Endothelial cell of hepatic sinusoid (primary cell): ENCODE data around the gene ZNF280D.

Experiments
- in situ Hi-C: cut with HindIII; loops from 2 replicates; pipeline ENCODE4 v1.10.0; 2017; ENCODE audit warnings: low sequenced_read_pairs

ZNF280D gene

GRCh38 chr15:56640549-56640948 lies 92.8 kb downstream of the ZNF280D start:
- in situ Hi-C loops, result no loop called here

DNA sequence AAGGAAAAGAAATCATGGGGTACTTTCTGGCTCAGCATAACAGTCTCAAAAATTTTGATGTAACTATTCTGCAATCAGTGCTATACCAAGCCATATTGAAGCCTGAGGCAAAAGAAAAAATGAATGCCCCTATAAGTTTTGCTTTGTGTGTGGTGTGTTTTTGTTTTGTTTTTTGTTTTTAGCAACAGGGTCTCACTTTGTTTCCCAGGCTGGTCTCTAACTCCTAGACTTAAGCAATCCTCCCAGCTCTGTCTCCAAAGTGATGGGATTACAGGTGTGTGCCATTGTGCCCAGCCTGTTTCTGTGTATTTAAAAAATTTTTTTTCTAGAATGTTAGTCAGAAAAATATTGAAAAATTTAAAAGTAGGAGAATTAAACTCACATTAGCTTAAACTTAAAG lies 93.2 kb downstream of the ZNF280D start:
- in situ Hi-C loops, result no loop called here

DNA sequence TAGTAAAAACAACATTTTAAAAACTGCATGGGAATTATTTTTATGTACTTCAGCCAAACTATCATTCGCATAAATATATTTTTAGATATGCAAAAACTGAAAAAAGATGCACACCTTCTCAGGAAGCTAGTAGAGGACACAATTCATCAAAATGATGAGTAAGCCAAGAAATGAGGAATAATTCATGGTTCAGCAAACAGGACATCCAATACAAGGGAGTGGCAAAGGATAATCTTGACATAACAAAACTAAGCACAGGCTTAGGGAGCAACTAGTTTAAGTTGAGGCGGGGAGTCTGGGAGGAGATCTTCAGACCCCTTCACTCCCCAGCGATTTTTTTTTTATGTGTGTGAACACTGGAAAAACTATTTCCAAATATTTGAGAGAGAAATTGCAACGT lies 93.7 kb downstream of the ZNF280D start:
- in situ Hi-C loops, result no loop called here

GRCh38 chr15:56631765-56632164 lies 101.5 kb downstream of the ZNF280D start:
- in situ Hi-C loops, result no loop called here

DNA sequence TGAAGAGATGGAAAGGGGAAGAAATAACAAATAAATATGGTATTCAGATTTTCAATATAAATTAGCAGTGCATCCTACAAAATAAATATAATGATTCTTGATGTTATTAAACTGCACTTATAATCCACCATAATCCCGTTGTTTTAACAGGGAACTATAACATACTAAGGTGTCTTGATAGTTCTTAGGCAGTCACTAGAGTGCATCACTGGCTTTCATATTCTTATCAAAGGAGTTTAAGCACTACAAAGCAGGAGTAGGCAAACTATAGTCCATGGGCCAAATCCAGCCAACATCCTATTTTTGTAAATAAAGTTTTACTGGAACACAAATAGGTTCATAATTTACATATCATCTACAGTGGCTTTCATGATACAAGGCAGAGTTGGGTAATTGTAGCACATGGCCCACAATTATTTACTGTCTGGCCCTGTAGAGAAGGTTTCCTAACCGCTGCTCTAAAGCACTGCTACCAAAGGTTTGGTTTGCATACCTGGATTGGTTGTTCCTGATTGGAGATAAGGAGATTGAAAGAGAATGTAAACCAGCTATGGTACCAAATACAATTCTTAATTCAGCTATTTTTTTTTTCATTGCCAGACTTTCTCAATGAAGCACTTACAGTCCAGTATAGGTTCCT lies 104.3 kb downstream of the ZNF280D start:
- in situ Hi-C loops, result no loop called here

GRCh38 chr15:56619887-56620286 lies 113.4 kb downstream of the ZNF280D start:
- in situ Hi-C loops, result loop anchor here (5.0 kb wide), 1 partner anchor 73 kb away; no protein-coding TSS in a partner anchor

- in situ Hi-C loops, result loop anchor here (5.0 kb wide), 1 partner anchor 70 kb away; no protein-coding TSS in a partner anchor
Measured at GRCh38 chr15:56617628-56618027, 115.7 kb downstream of the ZNF280D start.

GRCh38 chr15:56616551-56616950 lies 116.8 kb downstream of the ZNF280D start:
- in situ Hi-C loops, result loop anchor here (5.0 kb wide), 1 partner anchor 69 kb away; no protein-coding TSS in a partner anchor

DNA sequence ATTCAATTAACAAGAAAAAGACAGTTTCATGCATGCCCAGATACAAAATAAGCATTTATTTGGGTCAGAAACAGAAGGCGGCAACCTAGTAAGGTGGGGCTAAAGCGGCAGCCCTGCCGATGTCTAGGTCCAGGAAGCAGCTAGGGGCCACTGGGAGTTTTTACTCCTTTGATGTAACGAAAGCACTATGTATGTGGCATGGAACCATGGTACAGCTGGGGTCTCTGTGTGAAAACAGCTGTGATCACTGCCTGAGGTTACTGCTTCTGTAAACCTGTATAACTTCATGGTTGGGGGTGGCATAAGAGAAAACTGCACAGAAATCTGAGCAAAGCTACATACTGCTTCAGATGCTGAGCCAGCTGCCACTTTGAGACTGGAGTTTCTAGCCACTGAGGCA lies 119.5 kb downstream of the ZNF280D start:
- in situ Hi-C loops, result no loop called here

DNA sequence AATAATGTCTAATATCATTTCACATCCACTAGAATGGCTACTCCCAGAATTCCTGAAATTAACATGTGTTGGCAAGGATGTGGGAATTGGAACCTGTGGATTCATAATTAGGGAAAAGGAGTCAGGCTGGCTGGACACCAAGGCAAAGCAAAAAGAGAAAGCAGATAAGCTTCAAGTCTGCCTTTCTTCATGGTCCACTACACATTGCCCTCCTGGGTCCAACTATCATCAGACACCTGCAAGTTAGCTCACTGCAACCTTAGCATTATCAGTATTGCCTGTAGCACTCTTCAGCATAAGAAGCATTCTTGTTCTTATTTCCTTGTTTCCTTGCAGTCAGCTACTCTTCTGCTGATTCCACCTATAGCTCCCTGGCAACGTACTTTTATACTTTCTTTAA lies 124.3 kb downstream of the ZNF280D start:
- in situ Hi-C loops, result no loop called here

DNA sequence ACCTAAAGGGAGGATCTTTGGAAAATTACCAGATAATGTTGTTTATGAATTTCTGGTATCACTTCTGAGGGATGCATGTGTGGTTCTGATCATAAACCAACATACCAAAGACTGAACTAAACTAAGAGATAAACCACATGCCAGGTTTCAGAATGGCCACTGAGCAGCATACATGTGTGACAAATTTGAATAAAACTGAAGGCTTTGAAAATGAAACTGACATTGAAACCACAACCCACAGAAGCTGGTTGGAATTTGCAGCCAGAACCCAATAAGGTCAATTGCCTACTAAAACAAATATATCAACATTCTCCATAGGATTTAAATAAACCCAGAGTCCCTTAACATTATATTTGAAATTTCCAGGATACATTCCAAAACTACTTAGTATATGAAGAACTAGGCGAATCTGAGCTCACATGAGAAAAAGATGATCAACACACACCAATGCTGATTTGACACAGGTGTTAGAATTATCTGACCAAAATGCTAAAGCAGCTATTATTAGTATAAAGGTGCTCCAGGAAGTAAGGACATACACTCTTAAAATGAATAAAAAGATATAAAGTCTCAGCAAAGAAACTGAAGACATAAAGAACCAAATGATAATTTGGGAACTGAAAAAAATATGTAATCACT lies 125.0 kb downstream of the ZNF280D start:
- in situ Hi-C loops, result no loop called here

GRCh38 chr15:56602253-56602652 lies 131.1 kb downstream of the ZNF280D start:
- in situ Hi-C loops, result no loop called here

- in situ Hi-C loops, result no loop called here
Measured at GRCh38 chr15:56600380-56600779, 132.9 kb downstream of the ZNF280D start.

DNA sequence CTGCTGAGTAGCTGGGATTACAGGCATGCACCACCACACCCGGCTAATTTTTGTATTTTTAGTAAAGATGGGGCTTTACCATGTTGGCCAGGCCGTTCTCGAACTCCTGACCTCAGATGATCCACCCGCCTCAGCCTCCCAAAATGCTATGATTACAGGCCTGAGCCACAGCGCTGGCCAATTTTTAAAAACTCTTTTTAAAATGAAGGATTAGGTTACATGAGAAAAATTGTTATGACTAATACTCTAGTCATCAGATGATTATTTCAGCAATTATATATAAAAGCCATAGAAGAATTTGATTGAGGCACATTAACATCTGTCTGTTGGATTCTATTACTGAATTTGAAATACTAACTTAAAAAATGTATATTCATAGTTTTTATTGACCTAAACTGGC lies 134.3 kb downstream of the ZNF280D start:
- in situ Hi-C loops, result no loop called here

- in situ Hi-C loops, result no loop called here
Measured at GRCh38 chr15:56587686-56588085, 145.6 kb downstream of the ZNF280D start.

DNA sequence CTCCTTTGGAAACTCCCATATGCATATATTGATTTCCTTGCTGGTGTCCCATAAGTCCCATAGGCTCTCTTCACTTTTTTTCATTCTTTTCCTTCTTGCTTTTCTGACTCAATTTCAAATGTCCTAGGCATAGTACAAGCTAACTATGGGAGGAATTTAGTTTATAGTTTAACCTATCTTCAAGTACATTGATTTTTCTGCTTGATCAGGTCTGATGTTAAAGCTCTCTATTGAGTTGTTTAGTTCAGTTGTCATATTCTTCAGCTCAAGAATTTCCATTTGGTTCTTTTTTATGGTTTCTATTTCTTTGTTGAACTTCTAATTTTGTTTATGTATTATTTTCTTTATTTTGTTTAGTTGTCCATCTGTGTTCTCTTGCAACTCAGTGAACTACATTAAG lies 147.1 kb downstream of the ZNF280D start:
- in situ Hi-C loops, result no loop called here

GRCh38 chr15:56582785-56583184 lies 150.5 kb downstream of the ZNF280D start:
- in situ Hi-C loops, result no loop called here
